Prostate gland (tissue), 2 donors: ENCODE results near the gene CLASP1.

ENCODE experiments used
- POLR2A ChIP-seq: fragments of 450-650 bp; IDR thresholded peaks from one replicate; pipeline ENCODE4 v1.6.1; 2016; ENCODE audit warnings: antibody characterized with exemption, mild to moderate bottlenecking
- TF ChIP-seq, protein P1 (sequence below), 4 experiments: fragments of 200-600 bp in 2 of 4; fragments of 450-650 bp in 2 of 4; sonication (generic) in 2 of 4; IDR thresholded peaks; 1 replicate in 3 of 4; 2 replicates in 1 of 4; pipeline ENCODE4 v1.5.1; 2016 to 2019; ENCODE audit warnings: antibody characterized with exemption in 4 of 4, mild to moderate bottlenecking in 2 of 4, moderate library complexity in 2 of 4

DNA sequence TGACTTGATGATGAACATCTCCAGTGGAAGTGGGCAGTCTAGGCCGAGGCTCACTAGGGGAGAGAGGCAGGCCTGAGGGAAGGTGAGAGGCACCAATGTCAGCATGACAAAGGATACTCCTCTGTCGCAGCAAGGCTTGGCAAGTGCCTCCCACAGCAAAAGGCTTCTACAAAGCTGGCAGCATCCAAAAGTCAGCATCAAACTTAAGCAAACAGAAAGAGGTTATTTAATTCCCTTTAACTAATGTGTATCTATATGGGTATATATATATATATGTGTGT, 45.8 kb upstream of the CLASP1 start:
- TF ChIP-seq, protein P1, sequence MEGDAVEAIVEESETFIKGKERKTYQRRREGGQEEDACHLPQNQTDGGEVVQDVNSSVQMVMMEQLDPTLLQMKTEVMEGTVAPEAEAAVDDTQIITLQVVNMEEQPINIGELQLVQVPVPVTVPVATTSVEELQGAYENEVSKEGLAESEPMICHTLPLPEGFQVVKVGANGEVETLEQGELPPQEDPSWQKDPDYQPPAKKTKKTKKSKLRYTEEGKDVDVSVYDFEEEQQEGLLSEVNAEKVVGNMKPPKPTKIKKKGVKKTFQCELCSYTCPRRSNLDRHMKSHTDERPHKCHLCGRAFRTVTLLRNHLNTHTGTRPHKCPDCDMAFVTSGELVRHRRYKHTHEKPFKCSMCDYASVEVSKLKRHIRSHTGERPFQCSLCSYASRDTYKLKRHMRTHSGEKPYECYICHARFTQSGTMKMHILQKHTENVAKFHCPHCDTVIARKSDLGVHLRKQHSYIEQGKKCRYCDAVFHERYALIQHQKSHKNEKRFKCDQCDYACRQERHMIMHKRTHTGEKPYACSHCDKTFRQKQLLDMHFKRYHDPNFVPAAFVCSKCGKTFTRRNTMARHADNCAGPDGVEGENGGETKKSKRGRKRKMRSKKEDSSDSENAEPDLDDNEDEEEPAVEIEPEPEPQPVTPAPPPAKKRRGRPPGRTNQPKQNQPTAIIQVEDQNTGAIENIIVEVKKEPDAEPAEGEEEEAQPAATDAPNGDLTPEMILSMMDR (IDR thresholded peaks at IDR 0.05) = no peak
- no peak for TF ChIP-seq POLR2A
